Ishikawa (cell line): ENCODE measurements around the gene NSDHL.

Experiments
- CEBPB ChIP-seq: IDR thresholded peaks from 2 replicates; pipeline ENCODE4 v1.6.1; 2012
- CREB1 ChIP-seq: IDR thresholded peaks from 2 replicates; pipeline ENCODE4 v1.6.1; 2012; ENCODE audit warnings: low read depth
- EGR1 ChIP-seq: IDR thresholded peaks from 2 replicates; pipeline ENCODE4 v1.6.1; 2012
- EP300 ChIP-seq: IDR thresholded peaks from 2 replicates; pipeline ENCODE4 v1.6.1; 2012; ENCODE audit warnings: borderline replicate concordance
- FOXM1 ChIP-seq: IDR thresholded peaks from 2 replicates; pipeline ENCODE4 v1.6.1; 2012; ENCODE audit warnings: low read depth, borderline replicate concordance
- NFIC ChIP-seq: IDR thresholded peaks from 2 replicates; pipeline ENCODE4 v1.6.1; 2012
- RAD21 ChIP-seq: IDR thresholded peaks from 2 replicates; pipeline ENCODE4 v1.6.1; 2012; ENCODE audit warnings: low read depth
- TAF1 ChIP-seq: IDR thresholded peaks from 2 replicates; pipeline ENCODE4 v1.6.1; 2012; ENCODE audit warnings: low read depth, mild to moderate bottlenecking
- TCF12 ChIP-seq: IDR thresholded peaks from 2 replicates; pipeline ENCODE4 v1.6.1; 2012; ENCODE audit warnings: low read depth
- TEAD4 ChIP-seq: IDR thresholded peaks from 2 replicates; pipeline ENCODE4 v1.6.1; 2012
- USF1 ChIP-seq: IDR thresholded peaks from 2 replicates; pipeline ENCODE4 v1.6.1; 2012
- YY1 ChIP-seq: IDR thresholded peaks from 2 replicates; pipeline ENCODE4 v1.6.1; 2012; ENCODE audit warnings: low read depth
- ZBTB7A ChIP-seq: IDR thresholded peaks from 2 replicates; pipeline ENCODE4 v1.6.1; 2012; ENCODE audit warnings: low read depth
- TF ChIP-seq, protein P1 (sequence below): IDR thresholded peaks from 2 replicates; pipeline ENCODE4 v1.6.1; 2012
- TF ChIP-seq, protein P2 (sequence below): IDR thresholded peaks from 2 replicates; pipeline ENCODE4 v1.6.1; 2012; ENCODE audit warnings: low read depth, mild to moderate bottlenecking

NSDHL gene

DNA sequence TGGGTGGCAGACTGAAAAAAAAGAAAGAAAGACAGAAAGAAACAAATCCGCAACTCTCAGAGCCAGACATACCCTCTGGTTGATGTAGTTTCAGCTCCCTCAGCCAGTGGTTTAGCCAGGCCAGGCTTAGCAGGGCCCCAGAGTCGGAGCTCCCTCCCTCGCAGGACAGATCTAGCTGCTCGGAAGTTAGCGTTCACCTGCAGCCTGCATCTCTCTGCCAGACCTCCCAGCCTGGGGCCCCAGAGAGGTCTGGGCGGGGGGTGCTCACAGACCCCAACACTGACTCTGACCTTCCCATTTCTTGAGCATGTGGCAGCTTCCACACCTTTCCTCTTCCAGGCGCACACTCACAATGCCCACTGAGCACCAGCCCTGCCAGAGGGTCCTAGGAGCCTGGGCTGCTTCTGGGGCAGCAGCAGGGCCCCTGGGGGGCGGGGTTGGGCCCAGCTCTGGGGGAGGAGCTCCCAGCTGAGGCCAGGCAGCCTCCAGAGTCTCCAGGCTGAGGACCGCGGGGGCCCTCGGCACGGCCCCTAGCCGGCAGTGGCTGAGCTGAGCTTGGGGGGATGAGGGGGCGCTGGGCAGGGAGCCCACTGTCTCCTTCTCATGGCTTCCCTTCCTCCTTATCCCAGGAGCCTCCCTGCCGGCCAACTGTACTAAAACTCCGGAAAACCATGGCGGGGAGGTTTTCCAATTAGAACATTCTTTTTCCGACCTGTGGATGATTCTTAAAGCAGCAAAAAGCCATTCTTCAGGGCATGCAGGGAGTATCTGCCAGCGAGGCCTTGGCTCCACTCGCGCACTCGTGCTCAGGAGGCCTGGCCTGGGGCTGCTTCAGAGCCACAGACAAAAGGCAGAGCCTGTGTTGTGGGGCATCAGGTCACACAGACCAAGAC lies 62.4 kb downstream of the NSDHL start:
- no peak for TF ChIP-seq TCF12
- no peak for TF ChIP-seq NFIC
- no peak for TF ChIP-seq EGR1
- TF ChIP-seq CEBPB = no peak
- no peak for TF ChIP-seq TEAD4
- TF ChIP-seq ZBTB7A = no peak
- TF ChIP-seq, protein P1, sequence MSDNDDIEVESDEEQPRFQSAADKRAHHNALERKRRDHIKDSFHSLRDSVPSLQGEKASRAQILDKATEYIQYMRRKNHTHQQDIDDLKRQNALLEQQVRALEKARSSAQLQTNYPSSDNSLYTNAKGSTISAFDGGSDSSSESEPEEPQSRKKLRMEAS = no peak
- TF ChIP-seq, protein P2, sequence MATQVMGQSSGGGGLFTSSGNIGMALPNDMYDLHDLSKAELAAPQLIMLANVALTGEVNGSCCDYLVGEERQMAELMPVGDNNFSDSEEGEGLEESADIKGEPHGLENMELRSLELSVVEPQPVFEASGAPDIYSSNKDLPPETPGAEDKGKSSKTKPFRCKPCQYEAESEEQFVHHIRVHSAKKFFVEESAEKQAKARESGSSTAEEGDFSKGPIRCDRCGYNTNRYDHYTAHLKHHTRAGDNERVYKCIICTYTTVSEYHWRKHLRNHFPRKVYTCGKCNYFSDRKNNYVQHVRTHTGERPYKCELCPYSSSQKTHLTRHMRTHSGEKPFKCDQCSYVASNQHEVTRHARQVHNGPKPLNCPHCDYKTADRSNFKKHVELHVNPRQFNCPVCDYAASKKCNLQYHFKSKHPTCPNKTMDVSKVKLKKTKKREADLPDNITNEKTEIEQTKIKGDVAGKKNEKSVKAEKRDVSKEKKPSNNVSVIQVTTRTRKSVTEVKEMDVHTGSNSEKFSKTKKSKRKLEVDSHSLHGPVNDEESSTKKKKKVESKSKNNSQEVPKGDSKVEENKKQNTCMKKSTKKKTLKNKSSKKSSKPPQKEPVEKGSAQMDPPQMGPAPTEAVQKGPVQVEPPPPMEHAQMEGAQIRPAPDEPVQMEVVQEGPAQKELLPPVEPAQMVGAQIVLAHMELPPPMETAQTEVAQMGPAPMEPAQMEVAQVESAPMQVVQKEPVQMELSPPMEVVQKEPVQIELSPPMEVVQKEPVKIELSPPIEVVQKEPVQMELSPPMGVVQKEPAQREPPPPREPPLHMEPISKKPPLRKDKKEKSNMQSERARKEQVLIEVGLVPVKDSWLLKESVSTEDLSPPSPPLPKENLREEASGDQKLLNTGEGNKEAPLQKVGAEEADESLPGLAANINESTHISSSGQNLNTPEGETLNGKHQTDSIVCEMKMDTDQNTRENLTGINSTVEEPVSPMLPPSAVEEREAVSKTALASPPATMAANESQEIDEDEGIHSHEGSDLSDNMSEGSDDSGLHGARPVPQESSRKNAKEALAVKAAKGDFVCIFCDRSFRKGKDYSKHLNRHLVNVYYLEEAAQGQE = no peak
- no peak for TF ChIP-seq RAD21
- no peak for TF ChIP-seq EP300
- TF ChIP-seq USF1 = no peak
- no peak for TF ChIP-seq YY1
- TF ChIP-seq FOXM1 = no peak
- no peak for TF ChIP-seq CREB1
- no peak for TF ChIP-seq TAF1

GRCh38 chrX:152893980-152894610 lies 63.2 kb downstream of the NSDHL start:
- TF ChIP-seq TEAD4 = no peak
- no peak for TF ChIP-seq RAD21
- TF ChIP-seq, protein P1 = no peak
- no peak for TF ChIP-seq FOXM1
- TF ChIP-seq EP300 = no peak
- TF ChIP-seq CREB1 = no peak
- TF ChIP-seq, protein P2 = no peak
- no peak for TF ChIP-seq TAF1
- TF ChIP-seq ZBTB7A = no peak
- TF ChIP-seq YY1 = no peak
- TF ChIP-seq EGR1 = no peak

GRCh38 chrX:152895121-152895520 lies 64.3 kb downstream of the NSDHL start:
- TF ChIP-seq TAF1 = no peak
- TF ChIP-seq EP300 = no peak
- TF ChIP-seq, protein P2 = no peak
- TF ChIP-seq CREB1 = no peak
- no peak for TF ChIP-seq TCF12
- no peak for TF ChIP-seq TEAD4
- TF ChIP-seq NFIC = no peak
- no peak for TF ChIP-seq EGR1
- TF ChIP-seq RAD21 = no peak
- TF ChIP-seq FOXM1 = no peak
- no peak for TF ChIP-seq YY1

DNA sequence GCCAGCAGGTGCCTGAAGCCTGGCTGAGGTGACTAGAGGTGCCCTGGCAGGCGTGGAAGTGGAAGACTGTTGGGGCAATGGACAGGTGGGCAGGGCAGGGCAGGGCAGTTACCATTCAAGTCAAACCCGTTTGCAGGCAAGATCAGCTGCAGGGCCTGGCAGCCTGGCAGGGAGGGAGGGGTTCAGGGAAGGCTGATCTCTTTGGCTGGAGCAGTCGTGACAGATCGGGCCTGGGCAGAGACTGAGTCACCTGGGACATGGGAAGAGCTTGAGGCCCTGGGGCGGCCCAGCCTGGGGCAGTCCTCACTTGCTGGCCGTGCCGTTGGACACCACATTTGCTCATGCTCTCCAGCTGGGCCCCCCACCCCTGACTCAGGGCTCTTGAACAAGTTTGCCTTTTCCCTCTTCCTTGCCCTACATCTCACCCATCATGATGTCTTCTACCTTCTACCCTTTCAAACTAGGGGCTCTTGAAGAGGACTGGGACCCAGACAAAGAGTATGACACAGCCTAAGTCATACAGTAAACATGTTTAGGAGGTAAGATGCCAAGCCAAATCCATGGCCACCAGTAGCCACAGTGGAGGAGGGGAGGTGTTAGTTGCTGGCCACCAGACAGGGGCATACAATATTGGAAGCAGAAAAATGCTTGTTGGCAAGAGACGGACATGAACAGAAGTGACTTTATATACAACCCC lies 65.0 kb downstream of the NSDHL start:
- no peak for TF ChIP-seq FOXM1
- peak; percentile 52; the same call in 1 of the 2 replicates for TF ChIP-seq NFIC
- no peak for TF ChIP-seq TAF1
- no peak for TF ChIP-seq YY1
- peak; percentile 71 for TF ChIP-seq TCF12
- TF ChIP-seq CREB1 = no peak
- peak; percentile 19; the same call in 1 of the 2 replicates for TF ChIP-seq EP300
- TF ChIP-seq USF1 = no peak
- no peak for TF ChIP-seq EGR1
- TF ChIP-seq, protein P2 = no peak
- peak; percentile 42; the same call in 1 of the 2 replicates for TF ChIP-seq TEAD4
- TF ChIP-seq ZBTB7A = no peak
- TF ChIP-seq CEBPB = no peak
- TF ChIP-seq, protein P1 = peak; percentile 55; the same call in 1 of the 2 replicates
- no peak for TF ChIP-seq RAD21
